Measurements from ENCODE around the gene UAP1L1. TPM values are rescaled to one million over a fixed set of nuclear protein-coding genes. Genes with fewer than 3 reads are reported as not detected.
A peak's percentile ranks its signal among the peaks of the same experiment; 100 is the strongest.

Gene UAP1L1
- total and polyA plus RNA-seq, 9 of the 15 experiments (the other 6 are each of a cell fraction or from before 2014, with no cell fraction given), result 0.20 to 8.6 (median 3.7) TPM

DNA sequence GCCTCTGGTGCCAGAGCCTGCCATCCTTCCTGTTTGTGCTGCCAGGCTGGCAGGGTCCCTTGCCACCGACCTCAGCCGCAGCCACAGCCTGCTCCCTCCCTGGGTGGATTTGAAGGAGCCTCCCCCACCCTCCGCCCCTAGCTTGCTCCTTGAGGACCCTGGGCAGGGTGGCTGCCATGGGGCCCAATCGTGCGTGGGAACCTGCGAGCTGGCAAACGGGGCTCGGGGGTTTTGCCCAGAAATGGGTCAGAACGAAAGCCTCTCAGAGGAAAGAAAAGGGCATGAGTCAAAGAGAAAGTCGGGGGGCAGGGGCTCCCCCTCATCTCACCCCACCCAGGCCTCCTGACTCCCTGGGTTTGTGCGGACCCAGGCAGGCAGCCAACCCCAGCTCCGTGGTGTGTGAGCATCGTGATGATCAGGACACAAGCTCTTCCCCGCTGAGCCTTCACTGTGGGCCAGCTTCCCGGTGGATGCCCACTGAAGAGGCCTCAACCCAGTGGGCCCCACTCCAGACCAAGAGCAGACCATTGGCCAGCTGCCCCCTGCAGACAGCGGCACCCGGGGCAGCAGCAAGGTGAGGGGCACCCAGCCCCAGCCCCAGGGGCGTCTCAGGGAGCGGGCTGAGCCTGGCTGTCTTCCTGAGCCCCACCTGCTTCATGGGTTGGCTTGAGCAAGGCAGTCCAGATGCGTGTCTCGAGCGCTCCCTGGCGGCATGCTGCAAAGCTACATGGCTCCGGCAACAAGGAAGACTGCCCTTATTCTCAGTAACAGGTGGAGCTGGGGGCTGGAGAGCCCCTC, 42.4 kb upstream of the UAP1L1 start (continued):
- TF ChIP-seq NR2C2 (CRISPR knock-in tag; IDR thresholded peaks at IDR 0.05) (no peak), NR2C2 (tag; IDR thresholded peaks at IDR 0.05) (no peak), SP1 (CRISPR knock-in tag; IDR thresholded peaks at IDR 0.05) (peak; percentile 36; the same call in 1 of the 2 replicates), MTA1 (IDR thresholded peaks at IDR 0.05; ENCODE audit: borderline replicate concordance) (no peak), ZNF23 (CRISPR knock-in tag; IDR thresholded peaks at IDR 0.05) (no peak), TARDBP (IDR thresholded peaks at IDR 0.05) (no peak), SIRT6 (IDR thresholded peaks at IDR 0.05; ENCODE audit: low read depth, low read length) (no peak), SMAD4 (CRISPR knock-in tag; conservative IDR thresholded peaks at IDR 0.05) (no peak), TEAD1 (CRISPR knock-in tag; IDR thresholded peaks at IDR 0.05) (no peak), PCBP1 (IDR thresholded peaks at IDR 0.05; ENCODE audit: low read depth, low read length, poor library complexity, severe bottlenecking) (no peak), DDX20 (tag; IDR thresholded peaks at IDR 0.05; ENCODE audit: low read depth) (no peak), KDM1A (IDR thresholded peaks at IDR 0.05) (no peak), BDP1 (IDR thresholded peaks at IDR 0.05; ENCODE audit: insufficient read depth, insufficient read length) (no peak), TFAM (CRISPR knock-in tag; conservative IDR thresholded peaks at IDR 0.05) (no peak), RAD51 (IDR thresholded peaks at IDR 0.05; ENCODE audit: borderline replicate concordance, low read depth) (no peak), HLTF (IDR thresholded peaks at IDR 0.05) (no peak), ETV6 (IDR thresholded peaks at IDR 0.05; ENCODE audit: borderline replicate concordance in 1 of 2, low read depth in 2 of 2, low read length in 1 of 2) (no peak), ETV6 (CRISPR knock-in tag; IDR thresholded peaks at IDR 0.05; ENCODE audit: borderline replicate concordance) (no peak), PHF8 (IDR thresholded peaks at IDR 0.05; ENCODE audit: borderline replicate concordance, low read length) (no peak), SOX6 (IDR thresholded peaks at IDR 0.05) (no peak), ZNF408 (CRISPR knock-in tag; IDR thresholded peaks at IDR 0.05; ENCODE audit: low read depth) (no peak), KDM5B (IDR thresholded peaks at IDR 0.05; ENCODE audit: insufficient replicate concordance, low read depth, low read length) (no peak)
- TF ChIP-seq, protein P1, sequence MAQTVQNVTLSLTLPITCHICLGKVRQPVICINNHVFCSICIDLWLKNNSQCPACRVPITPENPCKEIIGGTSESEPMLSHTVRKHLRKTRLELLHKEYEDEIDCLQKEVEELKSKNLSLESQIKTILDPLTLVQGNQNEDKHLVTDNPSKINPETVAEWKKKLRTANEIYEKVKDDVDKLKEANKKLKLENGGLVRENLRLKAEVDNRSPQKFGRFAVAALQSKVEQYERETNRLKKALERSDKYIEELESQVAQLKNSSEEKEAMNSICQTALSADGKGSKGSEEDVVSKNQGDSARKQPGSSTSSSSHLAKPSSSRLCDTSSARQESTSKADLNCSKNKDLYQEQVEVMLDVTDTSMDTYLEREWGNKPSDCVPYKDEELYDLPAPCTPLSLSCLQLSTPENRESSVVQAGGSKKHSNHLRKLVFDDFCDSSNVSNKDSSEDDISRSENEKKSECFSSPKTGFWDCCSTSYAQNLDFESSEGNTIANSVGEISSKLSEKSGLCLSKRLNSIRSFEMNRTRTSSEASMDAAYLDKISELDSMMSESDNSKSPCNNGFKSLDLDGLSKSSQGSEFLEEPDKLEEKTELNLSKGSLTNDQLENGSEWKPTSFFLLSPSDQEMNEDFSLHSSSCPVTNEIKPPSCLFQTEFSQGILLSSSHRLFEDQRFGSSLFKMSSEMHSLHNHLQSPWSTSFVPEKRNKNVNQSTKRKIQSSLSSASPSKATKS (CRISPR knock-in tag; IDR thresholded peaks at IDR 0.05), result no peak
- TF ChIP-seq, protein P2, sequence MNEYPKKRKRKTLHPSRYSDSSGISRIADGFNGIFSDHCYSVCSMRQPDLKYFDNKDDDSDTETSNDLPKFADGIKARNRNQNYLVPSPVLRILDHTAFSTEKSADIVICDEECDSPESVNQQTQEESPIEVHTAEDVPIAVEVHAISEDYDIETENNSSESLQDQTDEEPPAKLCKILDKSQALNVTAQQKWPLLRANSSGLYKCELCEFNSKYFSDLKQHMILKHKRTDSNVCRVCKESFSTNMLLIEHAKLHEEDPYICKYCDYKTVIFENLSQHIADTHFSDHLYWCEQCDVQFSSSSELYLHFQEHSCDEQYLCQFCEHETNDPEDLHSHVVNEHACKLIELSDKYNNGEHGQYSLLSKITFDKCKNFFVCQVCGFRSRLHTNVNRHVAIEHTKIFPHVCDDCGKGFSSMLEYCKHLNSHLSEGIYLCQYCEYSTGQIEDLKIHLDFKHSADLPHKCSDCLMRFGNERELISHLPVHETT (CRISPR knock-in tag; conservative IDR thresholded peaks at IDR 0.05 in 1 of 2, IDR thresholded peaks at IDR 0.05 in 1 of 2), result no peak
- TF ChIP-seq, protein P3, sequence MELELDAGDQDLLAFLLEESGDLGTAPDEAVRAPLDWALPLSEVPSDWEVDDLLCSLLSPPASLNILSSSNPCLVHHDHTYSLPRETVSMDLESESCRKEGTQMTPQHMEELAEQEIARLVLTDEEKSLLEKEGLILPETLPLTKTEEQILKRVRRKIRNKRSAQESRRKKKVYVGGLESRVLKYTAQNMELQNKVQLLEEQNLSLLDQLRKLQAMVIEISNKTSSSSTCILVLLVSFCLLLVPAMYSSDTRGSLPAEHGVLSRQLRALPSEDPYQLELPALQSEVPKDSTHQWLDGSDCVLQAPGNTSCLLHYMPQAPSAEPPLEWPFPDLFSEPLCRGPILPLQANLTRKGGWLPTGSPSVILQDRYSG (tag; conservative IDR thresholded peaks at IDR 0.05; ENCODE audit: low read depth), result no peak

Measured in K562 (cell line).